H1 (cell line): ENCODE measurements around the gene LYL1. TPM values are rescaled to one million over a fixed set of nuclear protein-coding genes. Genes with fewer than 3 reads are reported as not detected.

ENCODE experiments used
- CTCF ChIA-PET: fragments of 300-600 bp; sonication (Branson Sonifier 250); formaldehyde crosslinking; loops from one replicate; lab custom pipeline; 2021; ENCODE audit not compliant: partially characterized antibody; lab: Charles Lee
- POLR2A ChIA-PET: fragments of 300-600 bp; sonication (Branson Sonifier 250); formaldehyde crosslinking; loops from one replicate; lab custom pipeline; 2021; ENCODE audit warnings: inconsistent platforms; ENCODE audit not compliant: partially characterized antibody; lab: Charles Lee
- DNase-seq, 2 experiments: peaks; one replicate each; pipeline versions ENCODE4 v3.0.0 to v3.0.0-alpha.2; 2010 to 2022; ENCODE audit warnings: low spot score in 2 of 2, low read depth in 1 of 2, mixed read lengths in 1 of 2
- FAIRE-seq: peaks from 2 replicates; lab custom pipeline; 2011; peaks lifted over from hg19 to GRCh38; lab: Jason Lieb, UNC
- H2AFZ ChIP-seq: 2 replicates; pipeline ENCODE4 v1.8.1; 2012; ENCODE audit warnings: low read length, inconsistent platforms
- H2AK5ac ChIP-seq: 2 replicates; pipeline ENCODE4 v1.6.1; 2013; ENCODE audit warnings: low read depth, low read length
- H2BK120ac ChIP-seq: replicated peaks from 2 replicates; pipeline ENCODE3; 2013; ENCODE audit warnings: low read depth, low read length, inconsistent platforms
- H2BK12ac ChIP-seq: 2 replicates; pipeline ENCODE4 v1.6.1; 2013; ENCODE audit warnings: low read depth, low read length
- H2BK15ac ChIP-seq: 2 replicates; pipeline ENCODE4 v1.6.1; 2013; ENCODE audit warnings: low read length
- H2BK20ac ChIP-seq: 2 replicates; pipeline ENCODE4 v1.6.1; 2013; ENCODE audit warnings: low read length
- H2BK5ac ChIP-seq: 2 replicates; pipeline ENCODE4 v1.6.1; 2013; ENCODE audit warnings: low read depth, low read length
- H3K14ac ChIP-seq: 2 replicates; pipeline ENCODE4 v1.6.1; 2013; ENCODE audit warnings: inconsistent platforms; ENCODE audit not compliant: insufficient read length
- H3K18ac ChIP-seq: 2 replicates; pipeline ENCODE4 v1.6.1; 2013; ENCODE audit warnings: low read length; ENCODE audit errors: extremely low read depth
- H3K23ac ChIP-seq: 2 replicates; pipeline ENCODE4 v1.6.1; 2013; ENCODE audit warnings: inconsistent platforms; ENCODE audit not compliant: insufficient read length
- H3K23me2 ChIP-seq: 2 replicates; pipeline ENCODE4 v1.6.1; 2013; ENCODE audit warnings: low read depth, low read length
- H3K27ac ChIP-seq: 2 replicates; pipeline ENCODE4 v1.6.1; 2011; ENCODE audit warnings: low read depth, low read length, inconsistent platforms
- H3K27me3 ChIP-seq, 4 experiments: replicated peaks in 1 of 4; 1 replicate in 1 of 4; 2 replicates in 3 of 4; pipeline versions ENCODE4 v1.6.1 to v1.8.1; 2011 to 2013; ENCODE audit warnings: low read length in 3 of 4, mild to moderate bottlenecking in 3 of 4, inconsistent platforms in 2 of 4, mixed read lengths in 2 of 4, moderate library complexity in 1 of 4; ENCODE audit not compliant: control insufficient read depth in 3 of 4, insufficient read depth in 3 of 4; ENCODE audit errors: extremely low read depth in 1 of 4
- H3K36me3 ChIP-seq, 4 experiments: 2 replicates each; pipeline versions ENCODE4 v1.6.1 to v1.8.1; 2011 to 2013; ENCODE audit warnings: mild to moderate bottlenecking in 4 of 4, low read length in 3 of 4, moderate library complexity in 2 of 4, control low read depth in 1 of 4, inconsistent platforms in 1 of 4; ENCODE audit not compliant: insufficient read depth in 4 of 4, control insufficient read depth in 2 of 4
- H3K4ac ChIP-seq: replicated peaks from 2 replicates; pipeline ENCODE3; 2013; ENCODE audit warnings: low read length, low read depth, mixed read lengths, inconsistent platforms; ENCODE audit not compliant: insufficient read length
- H3K4me1 ChIP-seq, 4 experiments: replicated peaks in 1 of 4; 1 replicate in 1 of 4; 2 replicates in 3 of 4; pipeline versions ENCODE4 v1.6.1 to v1.8.1; 2011 to 2013; ENCODE audit warnings: low read length in 3 of 4, inconsistent platforms in 2 of 4, mixed read lengths in 1 of 4; ENCODE audit not compliant: insufficient read depth in 4 of 4, control insufficient read depth in 3 of 4
- H3K4me2 ChIP-seq, 2 experiments: 2 replicates each; pipeline versions ENCODE4 v1.6.1 to v1.8.1; 2011 to 2013; ENCODE audit warnings: low read depth in 2 of 2, low read length in 2 of 2, control low read depth in 1 of 2, inconsistent platforms in 1 of 2, mild to moderate bottlenecking in 1 of 2; ENCODE audit not compliant: insufficient read depth in 1 of 2
- H3K4me3 ChIP-seq, 4 experiments: fragments of 200-600, 300-600 bp in 1 of 4; sonication (generic), shearing (Covaris generic), sonication (Bioruptor Twin) in 1 of 4; 2 replicates each; pipeline versions ENCODE4 v1.5.1 to v1.8.1; 2011 to 2016; ENCODE audit warnings: low read length in 4 of 4, low read depth in 3 of 4, control low read depth in 2 of 4, inconsistent platforms in 2 of 4, mild to moderate bottlenecking in 2 of 4, mixed read lengths in 1 of 4, moderate library complexity in 1 of 4; ENCODE audit not compliant: insufficient read depth in 2 of 4; ENCODE audit errors: extremely low read depth in 1 of 4
- H3K56ac ChIP-seq: replicated peaks from 2 replicates; pipeline ENCODE3; 2013; ENCODE audit warnings: low read depth, mild to moderate bottlenecking, mixed read lengths, low read length, inconsistent platforms; ENCODE audit not compliant: insufficient read length
- H3K79me1 ChIP-seq: 2 replicates; pipeline ENCODE4 v1.6.1; 2013; ENCODE audit warnings: low read depth, low read length, control low read depth
- H3K79me2 ChIP-seq, 2 experiments: 2 replicates each; pipeline versions ENCODE4 v1.6.1 to v1.8.1; 2012 to 2013; ENCODE audit warnings: low read length in 2 of 2, mild to moderate bottlenecking in 2 of 2, inconsistent platforms in 1 of 2; ENCODE audit not compliant: insufficient read depth in 2 of 2, control insufficient read depth in 1 of 2
- H3K9ac ChIP-seq, 4 experiments: replicated peaks in 1 of 4; 1 replicate in 1 of 4; 2 replicates in 3 of 4; pipeline versions ENCODE4 v1.6.1 to v1.8.1; 2011 to 2013; ENCODE audit warnings: low read depth in 3 of 4, low read length in 3 of 4, control low read depth in 2 of 4, mild to moderate bottlenecking in 2 of 4, moderate library complexity in 2 of 4, inconsistent platforms in 1 of 4; ENCODE audit errors: extremely low read depth in 1 of 4
- H3K9me3 ChIP-seq, 2 experiments: 2 replicates each; pipeline versions ENCODE4 v1.6.1 to v1.8.1; 2012 to 2013; ENCODE audit warnings: mild to moderate bottlenecking in 2 of 2, moderate library complexity in 2 of 2, control low read depth in 1 of 2, inconsistent platforms in 1 of 2, low read depth in 1 of 2, low read length in 1 of 2, mixed read lengths in 1 of 2; ENCODE audit not compliant: insufficient read depth in 2 of 2
- H4K20me1 ChIP-seq, 2 experiments: replicated peaks in 1 of 2; 2 replicates each; pipeline versions ENCODE3 to v1.8.1; 2011 to 2013; ENCODE audit warnings: inconsistent platforms in 2 of 2, low read length in 2 of 2, mild to moderate bottlenecking in 1 of 2; ENCODE audit not compliant: insufficient read depth in 2 of 2, control insufficient read depth in 1 of 2
- H4K5ac ChIP-seq: 2 replicates; pipeline ENCODE4 v1.6.1; 2013; ENCODE audit warnings: low read length, low read depth, mixed read lengths, inconsistent platforms; ENCODE audit not compliant: insufficient read length
- H4K8ac ChIP-seq: 2 replicates; pipeline ENCODE4 v1.8.0; 2013; ENCODE audit warnings: mild to moderate bottlenecking, moderate library complexity, low read length, inconsistent platforms; ENCODE audit not compliant: insufficient read depth; ENCODE audit errors: extremely low read depth
- H4K91ac ChIP-seq: replicated peaks from 2 replicates; pipeline ENCODE3; 2013; ENCODE audit warnings: low read length, mixed read lengths, inconsistent platforms; ENCODE audit not compliant: insufficient read length
- BRCA1 ChIP-seq: IDR thresholded peaks from 2 replicates; pipeline ENCODE4 v1.6.1; 2012; ENCODE audit warnings: low read depth, low read length, improper control_type of control experiment
- POLR2AphosphoS5 ChIP-seq: IDR thresholded peaks from 2 replicates; pipeline ENCODE4 v1.6.1; 2011; ENCODE audit warnings: low read depth, low read length
- WGBS, 2 experiments: shearing (Covaris generic) in 1 of 2; methylation state at CpG; one replicate each; pipeline versions ENCODE4 v1.1.6 to v1.1.7; 2013 to 2015; ENCODE audit warnings: low lambda C conversion rate in 2 of 2, mixed read lengths in 2 of 2, inconsistent platforms in 1 of 2, low coverage in 1 of 2, missing lambda C conversion rate in 1 of 2; ENCODE audit not compliant: insufficient replicate concordance in 2 of 2, insufficient coverage in 1 of 2, insufficient read length in 1 of 2; ENCODE audit errors: extremely low coverage in 1 of 2, missing lambda C conversion rate in 1 of 2; 5-methylcytosine and 5-hydroxymethylcytosine counted together
- polyA plus RNA-seq, 7 experiments: library from polyadenylated mRNA; depleted of rRNA in 3 of 7; stranded (reverse) in 5 of 7; unstranded in 2 of 7; fragments of >200 nt in 5 of 7; fragments of 200-250 nt in 2 of 7; gene quantifications; 1 replicate in 5 of 7; 2 replicates in 1 of 7; 4 replicates in 1 of 7; pipeline versions ENCODE4 v1.2.1 to v1.2.3, GENCODE V29; 2011 to 2013; ENCODE audit warnings: missing spikeins in 2 of 7, mixed read lengths in 2 of 7
- total RNA-seq: library from RNA; stranded (reverse); fragmentation: NEBNext Ultra II Directional; extraction: Animal tissue kit (Norgen Biotek cat#: 25700); gene quantifications from 2 replicates; pipeline ENCODE4 v1.2.1, GENCODE V29; 2021

LYL1 gene
- total and polyA plus RNA-seq, 2 of the 8 experiments (the other 6 are each of a cell fraction or from before 2014, with no cell fraction given), result 0.58 to 0.76 TPM

- Histone ChIP-seq H2AFZ (no peak overlapping the region), H4K20me1 (peaks cover 19 to 31% of the 10 kb centered on the region in 2 experiments), H3K18ac (no peak overlapping the region)
These were observed 37.1 kb upstream of the LYL1 start for GRCh38 chr19:13139633-13140311.

More at GRCh38 chr19:13139633-13140311, 37.1 kb upstream of the LYL1 start:
- H3K23me2 ChIP-seq, result no peaks in the 10 kb centered on the region; the same call in 1 of the 2 replicates
- DNase-seq (no peak), FAIRE-seq (no peak)
- no peaks in the 10 kb centered on the region for H3K9me3 ChIP-seq
- H3K56ac ChIP-seq, result no peak overlapping the region
- H4K91ac ChIP-seq, result no peak overlapping the region
- TF ChIP-seq POLR2AphosphoS5, result 0 out of 2 replicates have a peak, but pooled peaks have one; percentile 18
- no peak for TF ChIP-seq BRCA1
- no peak overlapping the region for H4K8ac ChIP-seq
- no peak overlapping the region for H3K4ac ChIP-seq
- no peak overlapping the region for H2BK15ac ChIP-seq
- no peak overlapping the region for H3K14ac ChIP-seq
- H2BK12ac ChIP-seq, result no peak overlapping the region
- no peak overlapping the region for H3K23ac ChIP-seq
- no peak overlapping the region for H3K4me3 ChIP-seq
- H3K79me2 ChIP-seq, result peaks cover 0 to 4% of the 10 kb centered on the region in 2 experiments; a peak in 2 of 4 replicates
- ChIA-PET POLR2A (interaction anchor here (1.0 to 14.8 kb wide), 3 partner anchors 22 to 24 kb away, joined by 3 to 228 read pairs (median 4); partner anchors contain the start of genes NACC1 and TRMT1), CTCF (interaction anchor here (1.9 kb wide), 1 partner anchor 10 kb away, joined by 4 read pairs; no protein-coding TSS in a partner anchor)
- peaks cover 7 to 58% (median 39%) of the 10 kb centered on the region in 4 experiments for H3K36me3 ChIP-seq
- H2BK120ac ChIP-seq, result no peak overlapping the region
- H3K27ac ChIP-seq, result no peak overlapping the region
- no peak overlapping the region for H3K9ac ChIP-seq
- H3K27me3 ChIP-seq, result no peaks in the 10 kb centered on the region
- H2BK20ac ChIP-seq, result no peak overlapping the region
- 82% methylated on average over 9 of the region's 11 CpGs; no CpG with 5 or more reads in 1 of the 2 experiments for WGBS, 2 experiments
- peaks cover 7% of the 10 kb centered on the region for H3K79me1 ChIP-seq
- H3K4me2 ChIP-seq, result no peak overlapping the region
- peaks cover 0 to 8% (median 4%) of the 10 kb centered on the region in 4 experiments; a peak in 3 of 7 replicates for H3K4me1 ChIP-seq
- no peak overlapping the region for H4K5ac ChIP-seq
- no peak overlapping the region for H2BK5ac ChIP-seq
- no peak overlapping the region for H2AK5ac ChIP-seq
